GM13976 (cell line): Measurements from ENCODE around the gene MCM10.

ENCODE experiments used
- DNase-seq: peaks from one replicate; pipeline ENCODE4 v3.0.0; 2012; ENCODE audit warnings: low spot score
- in situ Hi-C: fragments of 300-500 bp; cut with MboI; formaldehyde crosslinking; loops from one replicate; pipeline ENCODE4 v1.12.0; 2022; ENCODE audit warnings: low sequenced_read_pairs, mixed read lengths, inconsistent platforms; ENCODE audit not compliant: unreplicated experiment
- TF ChIP-seq, protein P1 (sequence below): IDR thresholded peaks from 2 replicates; pipeline ENCODE4 v1.5.1; 2012; ENCODE audit warnings: borderline replicate concordance, mild to moderate bottlenecking; ENCODE audit not compliant: insufficient read depth; ENCODE audit errors: extremely low read depth, missing control alignments, control extremely low read depth

Gene MCM10

DNA sequence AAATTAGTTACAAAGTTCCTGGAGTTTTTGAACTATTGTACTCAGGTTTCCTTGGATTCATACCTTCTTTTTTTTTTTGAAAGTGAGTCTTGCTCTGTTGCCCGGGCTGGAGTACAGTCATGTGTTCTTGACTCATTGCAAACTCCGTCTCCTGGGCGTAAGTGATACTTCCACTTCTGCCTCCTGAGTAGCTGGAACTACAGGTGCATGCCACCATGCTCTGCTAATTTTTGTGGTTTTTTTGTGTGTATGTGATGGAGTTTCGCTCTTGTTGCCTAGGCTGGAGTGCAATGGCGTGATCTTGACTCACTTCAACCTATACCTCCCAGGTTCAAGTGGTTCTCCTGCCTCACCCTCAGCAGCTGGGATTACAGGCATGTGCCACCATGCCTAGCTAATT lies 22.3 kb downstream of the MCM10 start:
- TF ChIP-seq, protein P1, sequence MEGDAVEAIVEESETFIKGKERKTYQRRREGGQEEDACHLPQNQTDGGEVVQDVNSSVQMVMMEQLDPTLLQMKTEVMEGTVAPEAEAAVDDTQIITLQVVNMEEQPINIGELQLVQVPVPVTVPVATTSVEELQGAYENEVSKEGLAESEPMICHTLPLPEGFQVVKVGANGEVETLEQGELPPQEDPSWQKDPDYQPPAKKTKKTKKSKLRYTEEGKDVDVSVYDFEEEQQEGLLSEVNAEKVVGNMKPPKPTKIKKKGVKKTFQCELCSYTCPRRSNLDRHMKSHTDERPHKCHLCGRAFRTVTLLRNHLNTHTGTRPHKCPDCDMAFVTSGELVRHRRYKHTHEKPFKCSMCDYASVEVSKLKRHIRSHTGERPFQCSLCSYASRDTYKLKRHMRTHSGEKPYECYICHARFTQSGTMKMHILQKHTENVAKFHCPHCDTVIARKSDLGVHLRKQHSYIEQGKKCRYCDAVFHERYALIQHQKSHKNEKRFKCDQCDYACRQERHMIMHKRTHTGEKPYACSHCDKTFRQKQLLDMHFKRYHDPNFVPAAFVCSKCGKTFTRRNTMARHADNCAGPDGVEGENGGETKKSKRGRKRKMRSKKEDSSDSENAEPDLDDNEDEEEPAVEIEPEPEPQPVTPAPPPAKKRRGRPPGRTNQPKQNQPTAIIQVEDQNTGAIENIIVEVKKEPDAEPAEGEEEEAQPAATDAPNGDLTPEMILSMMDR = no peak
- no peak for DNase-seq
- in situ Hi-C loops = no loop called here

DNA sequence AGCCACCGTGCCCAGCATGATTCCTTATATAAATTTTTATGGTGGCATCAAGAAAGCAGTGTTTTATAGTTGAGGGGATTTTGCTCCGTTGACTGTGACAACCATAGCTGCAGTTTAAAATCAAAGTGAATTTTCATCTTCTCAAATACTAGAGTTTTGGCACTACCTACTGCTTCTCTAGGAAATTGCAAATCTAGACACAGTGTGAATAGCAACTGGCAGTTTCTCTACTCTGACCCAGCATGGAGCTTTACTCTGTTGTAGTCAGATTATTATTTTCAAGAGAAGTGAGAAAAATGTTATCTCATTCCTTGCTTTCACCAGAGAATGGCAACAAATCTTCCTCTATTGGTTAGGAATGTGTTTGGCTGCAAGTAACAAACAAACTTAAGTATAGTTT lies 22.9 kb downstream of the MCM10 start:
- in situ Hi-C loops = no loop called here
- no peak for DNase-seq

DNA sequence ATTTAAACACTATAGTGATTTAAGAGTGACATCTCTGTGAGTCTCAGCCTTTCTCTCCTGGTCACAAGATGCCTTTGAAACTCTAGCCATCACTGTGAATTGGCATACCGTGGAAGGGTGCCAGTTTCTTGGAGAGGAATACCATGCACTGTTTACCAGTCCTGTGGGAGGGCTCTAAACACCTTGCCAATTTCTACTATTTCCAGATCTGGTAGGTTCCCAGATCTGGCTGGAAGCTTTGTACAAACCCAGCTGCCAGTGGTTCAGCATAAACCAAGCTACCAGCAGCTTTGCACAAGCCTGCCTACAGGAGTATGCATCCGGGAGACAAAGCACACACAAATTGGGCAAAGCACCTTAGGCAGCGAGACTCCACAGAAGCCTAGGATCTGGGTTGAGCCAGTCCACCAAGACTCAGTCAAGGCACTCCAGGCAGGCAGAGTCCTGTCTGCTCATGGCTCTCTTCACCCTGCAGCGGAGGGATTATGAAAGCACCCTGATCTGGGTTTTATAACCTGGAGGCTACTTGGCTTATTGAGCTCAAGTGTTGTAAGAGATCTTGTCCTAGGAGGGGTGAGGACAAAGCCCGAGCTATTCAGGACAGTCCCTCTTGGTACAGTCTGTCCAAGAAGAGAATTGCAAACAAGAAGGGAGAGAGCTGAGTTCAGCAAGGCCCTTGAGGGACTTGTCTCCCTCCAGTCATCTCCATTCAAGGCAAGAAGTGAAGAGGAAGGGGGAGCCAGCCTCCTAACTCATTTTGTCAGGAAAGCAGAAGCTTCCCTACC lies 23.6 kb downstream of the MCM10 start:
- no peak for DNase-seq
- in situ Hi-C loops = no loop called here

More for the DNA sequence above, 22.9 kb downstream of the MCM10 start:
- TF ChIP-seq, protein P1 = no peak

DNA sequence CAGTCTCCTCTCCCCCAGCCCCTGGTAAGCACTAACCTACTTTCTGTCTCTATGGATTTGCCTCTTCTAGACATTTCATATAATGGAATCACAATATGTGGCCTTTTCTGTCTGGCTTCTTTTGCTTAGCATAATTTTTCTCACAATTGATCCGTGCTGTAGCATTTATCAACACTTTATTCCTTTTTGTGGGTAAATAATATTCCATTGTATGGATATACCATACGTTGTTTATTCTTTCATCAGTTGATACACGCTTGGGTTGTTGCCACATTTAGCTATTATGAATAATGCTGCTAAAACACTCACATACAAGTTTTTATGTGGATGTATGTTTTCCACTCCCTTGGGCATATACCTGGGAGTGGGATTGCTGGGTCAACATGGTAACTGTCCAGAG lies 25.8 kb downstream of the MCM10 start:
- DNase-seq = no peak
- in situ Hi-C loops = no loop called here
- TF ChIP-seq, protein P1 = no peak

More for the DNA sequence above, 23.6 kb downstream of the MCM10 start:
- TF ChIP-seq, protein P1 = no peak

DNA sequence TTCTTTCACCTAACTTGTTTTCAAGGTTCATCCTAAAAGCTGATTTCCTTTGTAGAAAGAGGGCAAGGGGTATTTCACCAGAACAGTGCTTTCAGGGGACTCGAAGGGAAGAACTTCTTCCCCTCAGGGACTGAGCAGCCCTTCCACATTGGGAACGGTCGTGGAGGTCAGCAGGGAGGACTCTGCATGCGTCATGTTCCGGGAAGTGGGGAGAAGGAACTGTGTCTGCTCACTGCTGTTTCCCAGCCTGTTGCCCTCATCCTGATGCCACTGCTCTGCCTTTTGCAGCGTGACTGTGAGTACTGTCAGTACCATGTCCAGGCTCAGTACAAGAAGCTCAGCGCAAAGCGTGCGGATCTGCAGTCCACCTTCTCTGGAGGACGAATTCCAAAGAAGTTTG lies 27.2 kb downstream of the MCM10 start:
- DNase-seq = no peak
- in situ Hi-C loops = no loop called here
- TF ChIP-seq, protein P1 = no peak

DNA sequence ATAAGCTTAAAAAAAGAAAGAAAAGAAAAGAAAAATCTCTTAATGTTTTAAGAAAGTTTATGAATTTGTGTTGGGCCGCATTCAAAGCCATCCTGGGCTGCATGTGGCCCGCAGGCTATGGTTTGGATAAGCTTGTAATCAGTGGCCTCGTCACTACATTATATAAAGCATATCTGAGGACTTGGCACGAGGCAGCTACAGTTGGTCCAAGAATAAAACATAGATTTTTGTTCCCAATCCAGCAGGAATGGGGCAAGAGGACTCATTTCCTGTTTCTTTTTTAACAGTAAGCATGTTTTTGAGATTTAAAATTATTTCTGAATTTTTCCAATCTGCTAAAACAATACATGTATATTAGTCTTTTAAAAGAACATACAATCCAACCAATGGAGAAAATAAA lies 28.6 kb downstream of the MCM10 start:
- in situ Hi-C loops = no loop called here
- DNase-seq = no peak
- TF ChIP-seq, protein P1 = no peak
